Limb (tissue), 2 donors: ENCODE results near the gene DGUOK.
A peak's percentile ranks its signal among the peaks of the same experiment; 100 is the strongest.

Experiments
- DNase-seq, 2 donors: peaks; one replicate each; pipeline ENCODE4 v3.0.0-alpha.2; 2016; ENCODE audit errors: extremely low spot score in 2 of 2

Gene DGUOK

DNA sequence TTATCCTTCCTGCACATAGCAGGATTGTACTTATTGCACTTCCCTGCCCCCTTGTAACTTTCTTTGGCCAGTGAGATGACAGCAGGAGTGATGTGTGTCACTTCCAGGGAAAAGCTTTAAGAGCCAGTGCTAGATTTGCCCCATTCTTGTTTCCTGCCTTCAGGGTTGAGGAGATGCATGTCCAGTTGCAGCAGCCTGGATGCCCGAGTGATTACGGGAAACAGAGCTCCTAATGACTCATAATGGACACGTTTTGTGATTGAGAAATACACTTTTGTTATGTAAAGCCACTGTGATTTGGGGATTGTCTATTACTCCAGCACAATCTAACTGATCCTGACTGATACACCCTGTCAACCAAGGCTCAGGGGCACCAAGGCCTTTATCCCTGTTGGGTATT is 53.0 kb downstream of the DGUOK start:
- DNase-seq, result no peak

DNA sequence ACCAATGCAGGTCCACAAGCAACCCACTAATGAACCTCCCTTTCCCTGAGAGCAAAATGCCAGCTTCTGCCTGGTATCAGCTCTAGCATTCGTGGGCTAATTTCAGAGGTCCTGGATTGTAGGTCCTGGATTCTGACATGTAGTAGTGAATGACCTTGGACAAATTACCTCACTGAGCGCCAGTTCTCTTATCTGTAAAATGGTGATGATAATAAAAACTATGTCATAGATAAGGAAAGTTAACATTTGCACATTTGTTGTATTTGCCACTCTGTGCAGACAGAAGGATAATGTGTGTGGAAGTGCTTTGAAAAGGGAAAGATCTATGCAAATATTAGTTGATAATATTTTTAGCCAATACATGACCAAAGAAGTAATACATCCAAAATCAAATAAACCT is 53.9 kb downstream of the DGUOK start:
- no peak for DNase-seq

DNA sequence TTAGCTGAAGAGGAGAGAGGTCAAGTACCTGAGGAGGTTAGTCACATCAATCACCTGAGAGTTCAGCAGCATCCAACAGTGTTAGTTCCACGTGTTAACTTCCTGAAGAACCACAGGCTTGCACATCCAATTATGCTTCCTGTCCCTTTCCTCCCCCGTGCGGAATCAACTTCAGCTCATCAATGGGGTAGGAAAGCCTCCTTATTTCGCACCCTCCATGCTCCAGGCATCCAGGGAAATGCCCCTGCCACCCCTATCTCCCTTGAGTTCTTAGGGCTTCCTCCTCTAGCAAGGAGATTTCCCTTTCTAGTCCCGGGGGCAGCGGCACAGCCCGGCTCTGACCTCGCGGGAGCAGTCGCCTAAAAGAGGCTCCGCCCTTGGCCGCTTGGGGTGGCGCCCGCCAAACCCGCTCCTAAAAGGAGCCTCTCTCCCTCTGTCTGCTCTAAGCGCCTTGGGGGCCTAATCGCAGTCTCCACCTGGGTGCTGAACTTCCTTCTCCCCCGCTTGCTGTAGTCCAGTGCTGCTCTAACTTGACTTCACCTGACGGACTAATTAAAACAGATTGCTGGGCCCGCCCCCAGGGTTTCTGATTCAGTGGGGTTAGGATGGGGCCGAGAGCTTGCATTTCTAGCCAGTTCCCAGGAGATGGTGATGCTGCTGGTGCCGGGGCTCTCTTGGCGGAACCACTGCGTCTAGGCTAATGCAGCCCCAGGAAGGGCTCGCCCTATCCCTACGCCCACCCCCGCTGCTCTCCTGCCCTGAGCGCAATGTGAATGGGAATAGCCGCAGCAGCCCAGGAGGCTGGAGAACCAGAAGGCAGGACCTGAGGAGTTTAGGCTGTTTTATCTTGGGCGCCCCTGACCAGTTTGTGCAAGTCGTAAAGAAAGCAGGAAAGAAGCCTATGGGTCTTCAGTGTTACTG is 54.7 kb downstream of the DGUOK start:
- DNase-seq, result peak in 1 of 2 donors; percentile 33

DNA sequence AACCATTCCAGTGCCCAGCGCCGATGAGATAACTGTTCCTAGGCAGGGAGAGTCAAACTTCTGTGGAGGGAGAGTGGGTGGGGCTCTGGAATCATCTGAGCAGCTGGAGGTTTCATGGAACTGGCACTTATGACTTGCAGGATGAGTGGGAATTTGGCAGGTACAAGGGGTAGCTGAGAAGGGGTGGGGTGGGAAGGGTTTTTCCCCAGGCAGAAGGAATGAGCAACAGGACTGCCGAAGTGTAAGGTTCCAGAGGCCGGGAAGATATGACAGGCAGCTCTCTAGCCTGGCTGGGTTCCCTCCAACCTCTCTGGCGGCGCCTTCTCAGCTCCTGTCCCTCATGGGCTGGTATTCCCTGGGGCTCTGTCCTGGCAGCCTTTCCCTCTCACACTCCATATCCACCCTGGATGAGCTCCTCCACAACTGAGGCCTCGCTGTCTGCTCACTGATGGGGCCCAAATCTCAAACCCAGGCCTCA is 55.5 kb downstream of the DGUOK start:
- no peak for DNase-seq

DNA sequence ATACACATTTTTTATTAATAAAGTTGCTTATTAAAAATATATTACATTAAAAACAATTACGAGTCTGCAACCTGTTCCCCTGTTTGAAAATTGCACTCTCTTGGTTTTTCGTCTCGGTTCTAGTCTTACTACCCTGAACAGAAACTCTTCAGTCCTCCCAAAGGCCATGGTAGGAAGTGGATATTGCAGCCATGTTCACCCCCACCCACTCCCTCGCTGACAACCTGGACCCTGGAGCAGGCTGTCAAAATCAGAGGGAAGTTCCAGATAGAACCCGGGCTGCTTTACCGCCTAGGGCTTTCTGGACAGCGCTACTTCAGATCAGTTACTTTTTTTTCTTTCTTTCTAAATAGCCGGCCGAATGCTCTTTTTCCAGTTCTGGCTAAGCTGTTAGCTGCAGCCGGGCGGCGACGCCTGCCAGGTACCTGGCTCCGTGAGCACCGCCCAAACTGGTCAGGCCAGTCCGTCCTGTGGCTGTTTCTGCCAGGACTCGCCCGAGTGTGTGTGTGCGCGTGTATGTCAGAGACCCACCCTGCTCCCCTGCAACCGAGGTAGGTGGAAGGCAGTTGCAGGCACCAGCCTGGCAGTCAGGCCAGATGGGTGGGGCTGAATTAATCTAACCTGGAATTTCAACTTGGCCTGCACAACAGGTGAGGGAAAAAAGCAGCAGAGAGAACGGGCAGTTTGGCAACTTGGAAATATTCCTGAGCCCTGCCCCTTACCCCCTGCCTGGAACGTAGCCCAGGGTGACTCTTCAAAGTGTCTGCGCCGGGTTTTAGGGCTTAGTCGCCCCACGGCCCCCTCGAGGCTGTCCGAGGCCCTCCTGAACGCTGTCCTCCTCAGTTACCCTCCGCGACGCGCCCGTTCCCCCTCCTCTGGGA is 56.9 kb downstream of the DGUOK start:
- peak in 1 of 2 donors; percentile 66 for DNase-seq

DNA sequence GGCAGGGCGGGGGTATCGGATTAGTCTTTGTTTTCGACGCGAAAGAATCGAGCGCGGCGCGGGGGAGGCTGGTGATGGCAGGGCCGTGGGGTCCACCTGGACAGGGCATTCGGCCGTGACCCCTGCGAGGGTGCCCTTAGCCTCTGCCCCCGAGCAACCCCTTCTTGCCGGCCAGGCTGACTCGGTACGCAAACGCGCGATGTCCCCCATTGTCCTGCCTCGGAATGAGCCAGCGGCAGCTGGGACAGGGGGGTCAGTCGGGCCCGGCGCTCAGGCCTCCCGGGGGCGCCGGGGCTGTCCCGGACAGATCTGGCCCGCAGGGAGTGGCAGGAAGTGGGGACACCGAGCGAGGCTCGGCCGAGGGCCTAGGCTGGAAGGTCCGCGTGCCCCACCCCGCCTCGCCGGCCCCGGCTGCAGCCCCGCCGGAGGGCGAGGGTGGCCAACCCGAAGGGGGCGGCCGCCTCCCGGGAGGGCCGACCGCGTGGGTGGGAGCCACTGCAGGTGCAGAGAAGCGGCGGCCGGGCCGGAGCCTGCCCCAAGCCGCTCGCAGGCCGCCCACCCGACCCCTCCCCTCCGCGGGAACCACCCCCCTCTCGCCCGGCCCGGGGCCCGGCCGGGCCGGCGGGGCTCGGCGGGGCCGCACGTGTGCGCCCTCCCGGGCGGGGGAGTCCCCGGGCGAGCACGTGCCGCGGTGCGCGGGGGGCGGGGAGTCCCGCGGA is 57.7 kb downstream of the DGUOK start, which contains the start of gene TET3:
TET3 (plus strand) TSS at position 708 of the 719 bp plus-strand sequence. CDS start 1,494 bp downstream, outside the sequence.
- DNase-seq, result peak in 1 of 2 donors; percentile 82

DNA sequence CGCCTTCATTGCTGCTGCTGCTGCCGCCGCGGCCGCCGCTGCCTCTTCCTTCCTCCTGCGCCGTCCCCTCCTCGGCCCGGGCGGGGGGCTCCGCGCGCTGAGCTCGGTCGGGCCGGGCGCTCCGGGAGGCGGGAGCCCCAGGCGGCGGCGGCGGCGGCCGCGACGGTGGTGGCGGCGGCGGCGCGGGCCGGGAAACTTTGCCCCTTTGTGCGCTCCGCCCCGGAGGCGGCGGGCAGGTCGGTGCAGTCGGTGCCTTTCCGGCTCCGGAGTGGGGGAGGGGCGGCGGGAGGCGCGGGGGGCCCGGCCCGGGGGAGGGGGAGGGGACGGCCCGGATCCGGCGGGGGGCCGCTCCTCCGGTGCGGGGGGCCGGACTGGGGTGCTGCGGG is 58.2 kb downstream of the DGUOK start:
- peak in 1 of 2 donors; percentile 83 for DNase-seq

DNA sequence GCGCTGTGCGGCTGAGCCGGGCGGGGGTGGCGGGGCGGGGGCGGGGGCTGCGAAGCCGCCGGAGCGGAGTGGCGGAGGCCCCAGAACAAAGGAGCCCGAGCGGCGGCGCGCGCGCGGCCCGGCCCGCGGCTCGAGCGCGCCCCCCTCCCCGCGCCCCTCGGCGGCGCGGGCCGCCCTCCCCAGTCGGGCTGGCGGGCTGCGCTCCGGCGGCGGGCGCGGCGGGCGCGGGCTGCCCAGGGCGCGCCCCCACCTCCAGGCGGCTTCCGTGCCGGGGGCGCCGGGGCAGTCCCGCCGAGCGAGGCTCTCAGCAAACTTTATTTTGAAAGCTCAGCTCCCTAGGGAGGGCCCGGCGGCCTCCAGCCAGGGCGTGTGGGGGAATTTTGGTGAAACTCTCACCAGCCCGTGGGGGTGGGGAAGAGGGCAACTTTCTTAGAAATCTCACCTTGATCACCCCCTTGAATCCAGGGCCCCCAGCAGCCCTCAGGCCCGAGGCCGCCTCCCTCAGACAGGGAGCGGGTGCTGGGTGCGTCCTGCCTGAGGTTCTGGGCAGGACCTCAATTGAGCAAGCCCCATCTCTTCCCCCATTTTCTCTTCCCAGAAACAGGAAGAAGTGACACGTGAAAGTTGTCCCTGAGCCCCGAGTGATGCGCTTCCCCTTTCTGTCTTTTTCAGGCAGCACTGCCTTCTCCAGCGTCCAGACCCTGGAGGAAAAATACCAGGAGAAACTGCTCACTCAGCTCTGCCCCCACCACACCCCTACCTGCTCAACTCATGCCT is 58.8 kb downstream of the DGUOK start:
- peak in 1 of 2 donors; percentile 68 for DNase-seq

DNA sequence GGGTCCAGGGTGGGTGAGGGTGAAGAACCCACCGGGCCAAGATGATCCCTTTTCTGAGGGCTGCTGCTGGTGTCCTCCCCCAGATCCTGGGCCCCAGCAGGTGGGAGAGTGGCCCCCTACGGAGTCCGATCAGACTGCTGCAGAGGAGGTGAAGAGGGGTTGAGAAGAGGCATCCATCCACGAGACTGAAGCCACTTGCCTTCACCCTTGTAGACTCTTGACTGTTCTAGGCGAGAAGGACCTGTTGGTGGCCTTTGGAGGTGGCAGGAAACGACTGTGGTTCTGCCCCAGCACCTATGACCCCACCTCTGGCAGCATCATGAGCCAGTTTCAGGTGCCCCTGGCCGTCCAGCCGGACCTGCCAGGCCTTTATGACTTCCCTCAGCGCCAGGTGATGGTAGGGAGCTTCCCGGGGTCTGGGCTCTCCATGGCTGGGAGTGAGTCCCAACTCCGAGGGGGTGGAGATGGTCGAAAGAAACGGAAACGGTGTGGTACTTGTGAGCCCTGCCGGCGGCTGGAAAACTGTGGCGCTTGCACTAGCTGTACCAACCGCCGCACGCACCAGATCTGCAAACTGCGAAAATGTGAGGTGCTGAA is 59.5 kb downstream of the DGUOK start:
- no peak for DNase-seq

DNA sequence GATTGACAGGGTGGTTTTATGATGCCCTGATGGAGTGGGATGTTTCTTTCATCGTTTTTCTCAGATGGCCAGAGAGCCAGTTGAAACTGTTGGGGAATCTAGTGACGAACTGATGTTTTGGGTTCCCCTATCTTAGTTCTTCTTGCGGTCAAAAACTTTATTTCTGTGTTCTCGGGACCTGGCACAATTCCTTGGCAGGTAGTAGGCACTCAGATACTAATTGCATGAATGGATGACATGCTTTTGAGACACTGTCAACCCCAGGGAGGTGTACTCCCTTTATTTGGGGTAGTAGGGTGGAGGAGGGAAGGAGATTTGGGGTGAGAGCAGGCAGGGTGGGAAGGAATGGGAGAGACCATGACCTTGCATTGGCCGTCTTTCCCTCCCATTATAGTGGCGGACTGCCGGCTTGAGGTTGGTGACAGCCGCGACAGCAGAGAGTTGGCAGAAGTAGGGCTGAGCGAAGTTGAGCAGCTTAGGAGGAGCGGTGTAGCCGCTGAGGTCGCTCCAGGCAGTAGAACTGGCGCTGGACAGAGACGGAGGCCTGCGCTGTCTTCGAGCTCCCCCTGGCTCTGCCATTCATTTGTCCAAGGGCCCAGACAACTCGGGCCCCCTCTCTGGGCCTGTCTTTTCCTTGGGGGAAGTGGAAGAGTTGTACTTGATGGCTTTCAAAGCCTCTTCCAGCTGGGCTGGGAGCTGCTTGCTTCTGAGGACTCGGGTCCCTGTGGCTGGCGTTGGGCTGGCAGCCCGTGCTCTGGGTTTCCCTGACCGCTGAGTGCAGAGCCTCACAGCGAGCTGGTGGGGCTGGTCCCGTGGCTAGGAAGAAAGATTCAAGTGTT is 60.6 kb downstream of the DGUOK start:
- DNase-seq, result peak in 1 of 2 donors; percentile 57

DNA sequence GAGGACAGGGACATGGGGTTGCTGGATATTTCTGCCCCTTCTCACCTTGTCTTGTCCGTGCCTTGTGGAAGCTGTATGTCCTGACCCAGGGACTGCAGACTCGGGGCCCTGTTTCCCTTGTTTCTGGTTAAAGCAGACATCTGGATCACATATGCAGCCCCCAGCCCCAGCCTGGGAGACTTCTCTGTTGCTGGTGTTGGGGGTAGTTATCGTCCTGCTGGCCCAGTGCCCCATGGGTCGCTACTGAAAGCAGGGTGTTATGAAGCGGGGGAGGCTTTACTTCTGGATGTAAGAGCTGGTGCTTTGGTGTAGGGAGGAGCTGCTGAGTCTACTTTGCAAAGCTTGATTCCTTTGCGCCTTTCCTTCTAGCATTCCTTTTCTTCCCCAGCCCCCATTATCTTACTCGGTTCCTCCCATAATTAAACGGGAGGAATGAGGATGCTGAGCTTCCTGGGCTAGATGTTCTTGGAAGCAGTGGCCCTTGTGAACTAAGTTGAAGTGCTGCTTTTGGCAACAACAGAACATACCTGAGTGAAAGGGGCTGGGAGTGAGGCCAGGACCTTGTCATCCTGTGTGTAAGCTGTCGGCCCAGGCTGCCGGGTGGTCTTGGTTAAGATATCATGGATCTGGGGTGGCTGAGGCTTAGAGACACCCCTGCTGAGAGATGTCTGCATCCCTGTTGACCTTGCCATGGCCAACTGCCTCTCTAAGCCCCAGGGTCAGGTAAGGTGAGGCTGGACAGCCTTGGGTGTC is 61.4 kb downstream of the DGUOK start:
- peak in 1 of 2 donors; percentile 40 for DNase-seq

DNA sequence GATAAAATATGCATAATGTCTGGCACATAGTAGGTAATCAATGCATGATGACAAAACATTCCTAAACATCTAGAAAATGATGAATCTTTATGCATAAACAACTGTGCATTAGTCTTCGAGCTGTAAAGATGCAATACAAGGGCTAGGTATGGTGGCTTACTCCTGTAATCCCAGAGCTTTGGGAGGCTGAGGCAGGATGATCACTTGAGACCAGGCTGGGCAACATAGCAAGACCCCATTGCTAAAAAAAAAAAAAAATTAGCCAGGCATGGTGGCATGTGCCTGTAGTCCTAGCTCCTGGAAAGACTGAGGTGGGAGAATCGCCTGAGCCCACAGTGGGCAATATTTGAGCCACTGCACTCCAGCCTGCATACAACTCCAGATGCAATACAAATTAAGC is 63.3 kb downstream of the DGUOK start:
- no peak for DNase-seq

DNA sequence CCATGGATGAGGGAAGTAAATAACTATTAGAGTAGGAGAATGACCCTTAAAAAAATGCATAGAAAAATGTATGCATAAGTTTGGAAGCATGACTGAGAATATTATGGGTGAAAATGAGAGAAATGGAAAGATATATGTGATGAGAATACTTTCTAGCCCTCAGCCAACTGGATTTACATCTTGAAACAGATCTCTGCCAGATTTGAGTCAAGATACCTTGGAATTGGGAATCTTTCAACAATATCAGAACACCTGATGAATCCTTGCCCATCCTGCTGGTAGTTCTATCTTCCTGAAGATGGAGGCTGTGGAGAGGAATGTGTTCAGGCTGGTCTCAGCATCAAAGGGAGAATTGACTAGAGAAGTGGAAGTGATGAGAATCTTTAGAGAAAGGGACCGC is 63.9 kb downstream of the DGUOK start:
- no peak for DNase-seq

DNA sequence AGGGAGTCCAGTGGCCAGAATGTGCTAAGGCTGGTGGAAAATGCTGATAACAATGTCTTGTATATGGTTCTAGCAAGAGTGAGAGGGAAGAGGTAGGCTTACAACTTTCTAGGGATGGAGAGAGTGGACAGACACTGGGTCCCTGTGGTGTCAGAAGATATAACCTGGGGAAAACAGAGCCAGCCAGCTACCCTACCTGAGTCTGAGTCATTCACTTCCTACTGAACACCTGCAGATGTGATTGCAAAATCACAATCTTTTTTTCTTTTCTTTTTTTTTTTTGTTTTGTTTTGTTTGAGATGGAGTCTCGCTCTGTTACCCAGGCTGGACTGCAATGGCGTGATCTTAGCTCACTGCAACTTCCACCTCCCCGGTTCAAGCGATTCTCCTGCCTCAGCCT is 65.4 kb downstream of the DGUOK start:
- DNase-seq, result no peak

DNA sequence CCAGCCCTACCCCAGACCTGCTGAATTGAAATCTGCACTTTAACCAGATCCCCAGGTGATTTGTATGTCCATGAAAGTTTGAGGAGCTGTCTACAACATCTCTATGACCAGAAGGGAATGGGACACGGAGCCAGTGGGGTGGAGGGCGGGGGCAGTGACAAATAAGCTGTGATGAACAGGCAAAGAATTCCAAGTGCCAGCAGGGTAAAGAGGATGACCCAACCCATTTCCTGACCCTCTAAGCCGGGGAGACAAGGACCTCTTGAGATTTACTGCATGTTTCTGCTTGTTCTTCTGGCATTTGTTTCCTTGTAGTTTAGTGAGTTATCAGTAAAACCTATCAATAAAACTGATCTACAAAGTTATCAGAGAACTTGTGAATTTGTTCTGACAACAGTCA is 66.7 kb downstream of the DGUOK start:
- DNase-seq, result no peak

DNA sequence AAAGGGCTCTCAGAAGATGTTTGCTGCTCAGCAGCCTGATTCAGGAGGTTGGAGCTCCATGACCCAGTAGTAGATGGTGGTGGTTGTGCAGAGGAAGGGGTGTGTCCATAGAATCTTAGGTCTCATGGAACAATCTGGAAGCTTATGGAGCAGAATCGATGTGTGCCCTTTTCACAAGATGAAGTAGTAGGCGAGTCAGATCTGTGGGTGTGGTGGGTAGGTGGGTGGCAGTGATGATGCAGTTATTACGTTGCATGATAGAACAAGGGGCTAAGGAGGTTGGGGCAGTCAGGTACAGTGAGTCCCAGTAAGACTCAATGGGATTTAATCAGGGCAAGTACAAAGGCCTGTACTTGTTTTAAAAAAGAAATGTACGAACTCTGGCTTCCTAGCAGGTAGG is 67.1 kb downstream of the DGUOK start:
- no peak for DNase-seq

DNA sequence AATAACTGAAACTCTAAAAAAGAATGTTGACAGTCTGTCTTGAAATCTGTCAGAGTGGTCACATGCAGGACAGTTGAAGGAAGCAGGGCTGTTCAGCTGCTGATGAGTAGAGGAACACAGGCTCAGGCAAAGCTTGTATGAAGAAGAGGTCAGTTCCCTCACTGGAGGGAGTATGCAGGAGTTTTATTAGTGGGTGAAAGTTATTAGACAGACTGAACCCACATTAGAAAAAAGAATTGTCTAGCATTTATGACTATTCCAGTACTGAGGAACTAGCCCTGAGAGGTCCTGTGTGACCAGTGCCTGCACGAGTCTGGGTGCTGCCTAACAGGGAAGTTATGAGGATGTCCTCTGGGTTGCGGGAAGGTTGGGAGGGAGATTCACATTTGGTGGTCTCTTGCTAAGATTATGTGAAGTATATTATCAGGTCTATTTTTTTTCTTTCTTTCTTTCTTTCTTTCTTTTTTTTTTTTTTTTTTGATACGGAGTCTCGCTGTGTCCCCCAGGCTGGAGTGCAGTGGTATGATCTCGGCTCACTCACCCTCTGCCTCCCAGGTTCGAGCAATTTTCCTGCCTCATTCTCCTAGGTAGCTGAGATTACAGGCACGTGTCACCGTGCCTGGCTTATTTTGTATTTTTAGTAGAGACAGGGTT is 67.6 kb downstream of the DGUOK start:
- no peak for DNase-seq

DNA sequence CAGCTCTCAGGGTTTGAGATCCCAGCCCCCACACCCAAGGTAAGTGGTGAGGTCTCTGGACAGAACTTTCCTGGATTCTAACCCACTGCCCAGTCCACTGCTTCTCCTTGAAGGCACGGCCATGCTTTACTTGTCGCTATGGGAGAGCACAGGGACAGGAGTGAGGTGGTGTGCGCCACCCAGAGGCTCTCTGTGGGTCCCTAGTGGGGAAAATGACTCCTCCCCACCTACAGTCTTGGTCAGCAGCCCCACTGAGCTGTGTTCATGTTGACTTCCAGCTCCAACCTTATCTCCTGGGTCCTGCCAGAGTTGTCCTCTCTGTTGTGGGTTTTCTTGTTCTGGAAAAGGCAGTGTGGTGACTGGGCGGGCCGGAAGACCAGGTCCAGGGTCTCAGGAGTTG is 69.1 kb downstream of the DGUOK start:
- no peak for DNase-seq
